HepG2 (cell line): ENCODE measurements around the gene AUNIP. TPM values are rescaled to one million over a fixed set of nuclear protein-coding genes. Genes with fewer than 3 reads are reported as not detected.

Experiments used
- CEBPG ChIP-seq: IDR thresholded peaks from 2 replicates; pipeline ENCODE4 v1.6.1; 2016
- HNRNPH1 ChIP-seq: fragments of 200-400 bp; formaldehyde crosslinking; optimal IDR thresholded peaks from 2 replicates; pipeline ENCODE3; 2017; ENCODE audit warnings: mild to moderate bottlenecking, low read depth, low read length
- KDM1A ChIP-seq: IDR thresholded peaks from 2 replicates; pipeline ENCODE4 v1.6.1; 2016; ENCODE audit warnings: missing compliant biosample characterization
- MXI1 ChIP-seq: IDR thresholded peaks from 3 replicates; pipeline ENCODE4 v1.6.1; 2012; ENCODE audit warnings: low read depth, low read length, inconsistent platforms, borderline replicate concordance
- NCOA1 ChIP-seq: sonication (generic); formaldehyde crosslinking; IDR thresholded peaks from 2 replicates; pipeline ENCODE4 v1.9.0; 2021; ENCODE audit warnings: missing genetic modification reagents
- NR2F6 ChIP-seq, 2 experiments: IDR thresholded peaks; 2 replicates each; pipeline ENCODE4 v1.6.1; 2016; ENCODE audit warnings: antibody characterized with exemption in 1 of 2, mild to moderate bottlenecking in 1 of 2
- POLR2AphosphoS5 ChIP-seq: IDR thresholded peaks from 2 replicates; pipeline ENCODE4 v1.6.1; 2012; ENCODE audit warnings: low read depth, low read length
- PRMT3 ChIP-seq: sonication (generic); formaldehyde crosslinking; IDR thresholded peaks from 2 replicates; pipeline ENCODE4 v1.8.1; 2022; ENCODE audit warnings: low read depth, mild to moderate bottlenecking, moderate library complexity, missing genetic modification reagents, borderline replicate concordance
- TBP ChIP-seq: sonication (generic); formaldehyde crosslinking; IDR thresholded peaks from 2 replicates; pipeline ENCODE4 v1.5.0; 2020; ENCODE audit warnings: missing genetic modification reagents
- YY1 ChIP-seq: IDR thresholded peaks from 2 replicates; pipeline ENCODE4 v1.6.1; 2011; ENCODE audit warnings: low read length, low read depth, moderate library complexity, mild to moderate bottlenecking; ENCODE audit not compliant: insufficient read depth, insufficient replicate concordance
- ZIK1 ChIP-seq: sonication (generic); formaldehyde crosslinking; IDR thresholded peaks from 2 replicates; pipeline ENCODE4 v1.5.0; 2020; ENCODE audit warnings: mild to moderate bottlenecking, low read depth, missing genetic modification reagents, borderline replicate concordance
- ZNF124 ChIP-seq: sonication (generic); formaldehyde crosslinking; IDR thresholded peaks from 2 replicates; pipeline ENCODE4 v1.4.0; 2020; ENCODE audit warnings: missing genetic modification reagents
- ZNF205 ChIP-seq: IDR thresholded peaks from 2 replicates; pipeline ENCODE4 v1.6.1; 2018; ENCODE audit warnings: missing biosample characterization, missing genetic modification reagents
- ZNF749 ChIP-seq: sonication (generic); formaldehyde crosslinking; IDR thresholded peaks from 2 replicates; pipeline ENCODE4 v1.8.0; 2022; ENCODE audit warnings: mild to moderate bottlenecking, missing genetic modification reagents, moderate library complexity, borderline replicate concordance
- ZNF768 ChIP-seq: sonication (generic); formaldehyde crosslinking; IDR thresholded peaks from 2 replicates; pipeline ENCODE4 v1.4.0; 2020; ENCODE audit warnings: missing genetic modification reagents
- ZNF790 ChIP-seq: sonication (generic); formaldehyde crosslinking; IDR thresholded peaks from 2 replicates; pipeline ENCODE4 v1.8.0; 2022; ENCODE audit warnings: missing genetic modification reagents, mild to moderate bottlenecking, borderline replicate concordance
- polyA plus RNA-seq, 8 experiments: library from polyadenylated mRNA; depleted of rRNA in 3 of 8; stranded (reverse) in 7 of 8; unstranded in 1 of 8; fragments of >200 nt; fragmentation: Illumina TruSeq in 4 of 8; extraction: Trizol in 4 of 8; gene quantifications; 2 replicates each; pipeline versions ENCODE4 v1.2.1 to v1.2.3, GENCODE V29; 2011 to 2016; ENCODE audit warnings: low read depth in 4 of 8, missing spikeins in 1 of 8, mixed read lengths in 1 of 8; ENCODE audit not compliant: insufficient read depth in 1 of 8
- total RNA-seq, 5 experiments: library from RNA; depleted of rRNA; stranded (reverse); fragments of >200 nt; fragmentation: Illumina TruSeq; extraction: Trizol; gene quantifications; 2 replicates each; pipeline ENCODE4 v1.2.3, GENCODE V29; 2016; ENCODE audit warnings: low read depth in 1 of 5
- TF ChIP-seq, protein P1 (sequence below): sonication (generic); formaldehyde crosslinking; conservative IDR thresholded peaks from 2 replicates; pipeline ENCODE4 v1.4.0; 2020; ENCODE audit warnings: mild to moderate bottlenecking, missing genetic modification reagents, moderate library complexity
- TF ChIP-seq, protein P2 (sequence below): sonication (generic); formaldehyde crosslinking; IDR thresholded peaks from 2 replicates; pipeline ENCODE4 v1.8.1; 2023; ENCODE audit warnings: mild to moderate bottlenecking, moderate library complexity, missing genetic modification reagents
- TF ChIP-seq, protein P3 (sequence below): IDR thresholded peaks from 2 replicates; pipeline ENCODE4 v1.6.1; 2012; ENCODE audit warnings: inconsistent platforms
- TF ChIP-seq, protein P4 (sequence below): sonication (generic); formaldehyde crosslinking; IDR thresholded peaks from 2 replicates; pipeline ENCODE4 v1.8.1; 2023; ENCODE audit warnings: missing genetic modification reagents, mild to moderate bottlenecking, borderline replicate concordance
- TF ChIP-seq, protein P5 (sequence below): IDR thresholded peaks from 2 replicates; pipeline ENCODE4 v1.6.1; 2012; ENCODE audit warnings: low read length, improper control_type of control experiment

AUNIP gene
- total and polyA plus RNA-seq, 2 of the 13 experiments (the other 11 are each of a cell fraction or from before 2014, with no cell fraction given), result 3.8 to 12.3 TPM

DNA sequence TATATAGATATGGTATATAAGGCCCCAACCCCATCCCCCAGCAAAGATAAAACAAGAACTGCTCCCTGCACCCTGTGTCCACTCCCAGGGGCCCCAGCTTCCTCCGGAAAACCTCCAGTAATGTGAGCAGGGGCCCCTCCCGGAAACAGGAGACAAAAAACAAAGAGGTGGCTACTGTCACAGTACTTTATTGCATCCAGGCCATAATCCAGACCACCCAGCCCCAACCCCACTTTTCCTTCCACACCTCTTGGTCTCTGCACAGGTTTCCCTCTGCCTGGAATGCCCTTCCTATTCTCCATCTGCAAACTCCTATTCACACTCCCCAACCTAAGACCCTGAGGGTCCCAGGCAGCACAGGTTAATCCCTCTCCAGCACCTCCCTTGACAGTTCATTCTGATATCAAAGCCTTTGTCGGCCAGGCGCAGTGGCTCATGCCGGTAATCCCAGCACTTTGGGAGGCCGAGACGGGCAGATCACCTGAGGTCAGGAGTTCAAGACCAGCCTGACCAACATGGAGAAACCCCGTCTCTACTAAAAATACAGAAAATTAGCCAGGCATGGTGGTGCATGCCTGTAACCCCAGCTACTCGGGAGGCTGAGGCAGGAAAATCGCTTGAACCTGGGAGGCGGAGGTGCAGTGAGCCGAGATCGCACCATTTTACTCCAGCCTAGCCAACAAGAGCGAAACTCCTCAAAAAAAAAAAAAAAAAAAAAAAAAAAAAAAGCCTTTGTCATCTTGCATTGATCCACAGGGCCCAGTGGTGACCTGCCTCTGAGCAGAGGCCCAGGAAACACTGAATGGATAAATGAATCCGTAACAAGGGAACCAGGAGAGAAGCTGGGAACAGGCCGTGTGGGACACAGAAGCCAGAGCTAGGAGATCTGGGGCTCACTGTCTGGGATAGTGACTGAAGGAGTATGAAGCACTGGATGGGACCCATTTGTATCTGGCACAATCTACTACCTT, 2.3 kb upstream of the AUNIP start (continued):
- TF ChIP-seq, protein P1, sequence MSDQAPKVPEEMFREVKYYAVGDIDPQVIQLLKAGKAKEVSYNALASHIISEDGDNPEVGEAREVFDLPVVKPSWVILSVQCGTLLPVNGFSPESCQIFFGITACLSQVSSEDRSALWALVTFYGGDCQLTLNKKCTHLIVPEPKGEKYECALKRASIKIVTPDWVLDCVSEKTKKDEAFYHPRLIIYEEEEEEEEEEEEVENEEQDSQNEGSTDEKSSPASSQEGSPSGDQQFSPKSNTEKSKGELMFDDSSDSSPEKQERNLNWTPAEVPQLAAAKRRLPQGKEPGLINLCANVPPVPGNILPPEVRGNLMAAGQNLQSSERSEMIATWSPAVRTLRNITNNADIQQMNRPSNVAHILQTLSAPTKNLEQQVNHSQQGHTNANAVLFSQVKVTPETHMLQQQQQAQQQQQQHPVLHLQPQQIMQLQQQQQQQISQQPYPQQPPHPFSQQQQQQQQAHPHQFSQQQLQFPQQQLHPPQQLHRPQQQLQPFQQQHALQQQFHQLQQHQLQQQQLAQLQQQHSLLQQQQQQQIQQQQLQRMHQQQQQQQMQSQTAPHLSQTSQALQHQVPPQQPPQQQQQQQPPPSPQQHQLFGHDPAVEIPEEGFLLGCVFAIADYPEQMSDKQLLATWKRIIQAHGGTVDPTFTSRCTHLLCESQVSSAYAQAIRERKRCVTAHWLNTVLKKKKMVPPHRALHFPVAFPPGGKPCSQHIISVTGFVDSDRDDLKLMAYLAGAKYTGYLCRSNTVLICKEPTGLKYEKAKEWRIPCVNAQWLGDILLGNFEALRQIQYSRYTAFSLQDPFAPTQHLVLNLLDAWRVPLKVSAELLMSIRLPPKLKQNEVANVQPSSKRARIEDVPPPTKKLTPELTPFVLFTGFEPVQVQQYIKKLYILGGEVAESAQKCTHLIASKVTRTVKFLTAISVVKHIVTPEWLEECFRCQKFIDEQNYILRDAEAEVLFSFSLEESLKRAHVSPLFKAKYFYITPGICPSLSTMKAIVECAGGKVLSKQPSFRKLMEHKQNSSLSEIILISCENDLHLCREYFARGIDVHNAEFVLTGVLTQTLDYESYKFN (CRISPR knock-in tag), result peak; percentile 94
- TF ChIP-seq ZIK1 (CRISPR knock-in tag), result no peak
- peak; percentile 64 for TF ChIP-seq NR2F6 (IDR thresholded peaks at IDR 0.05)
- TF ChIP-seq NR2F6 (CRISPR knock-in tag; IDR thresholded peaks at IDR 0.05), result peak; percentile 76
- TF ChIP-seq HNRNPH1, result no peak
- no peak for TF ChIP-seq PRMT3 (CRISPR knock-in tag)
- TF ChIP-seq, protein P2, sequence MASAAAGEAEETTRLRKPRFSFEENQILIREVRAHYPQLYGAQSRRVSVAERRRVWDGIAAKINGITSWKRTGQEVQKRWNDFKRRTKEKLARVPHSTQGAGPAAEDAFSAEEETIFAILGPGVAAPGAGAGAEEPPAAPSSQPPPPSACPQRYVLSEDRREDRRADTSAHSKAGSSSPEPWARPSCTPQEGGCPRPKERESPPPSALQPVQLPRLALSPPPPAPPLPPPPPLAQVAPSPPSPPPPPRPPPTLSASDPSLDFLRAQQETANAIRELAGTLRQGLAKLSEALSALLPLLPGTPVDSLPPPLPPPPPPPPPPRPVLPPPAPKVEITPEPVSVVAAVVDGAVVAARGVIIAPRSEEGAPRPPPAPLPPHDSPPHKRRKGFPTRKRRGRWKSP (CRISPR knock-in tag), result peak; percentile 72; the same call in 1 of the 2 replicates
- no peak for TF ChIP-seq NCOA1
- no peak for TF ChIP-seq ZNF124
- TF ChIP-seq, protein P3, sequence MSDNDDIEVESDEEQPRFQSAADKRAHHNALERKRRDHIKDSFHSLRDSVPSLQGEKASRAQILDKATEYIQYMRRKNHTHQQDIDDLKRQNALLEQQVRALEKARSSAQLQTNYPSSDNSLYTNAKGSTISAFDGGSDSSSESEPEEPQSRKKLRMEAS, result no peak
- peak; percentile 69; the same call in 1 of the 2 replicates for TF ChIP-seq KDM1A (CRISPR knock-in tag)
- TF ChIP-seq ZNF790 (CRISPR knock-in tag), result no peak
- TF ChIP-seq, protein P4, sequence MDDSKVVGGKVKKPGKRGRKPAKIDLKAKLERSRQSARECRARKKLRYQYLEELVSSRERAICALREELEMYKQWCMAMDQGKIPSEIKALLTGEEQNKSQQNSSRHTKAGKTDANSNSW (CRISPR knock-in tag), result no peak
- TF ChIP-seq CEBPG (CRISPR knock-in tag), result peak; percentile 28; the same call in 1 of the 2 replicates
- TF ChIP-seq ZNF205 (CRISPR knock-in tag), result no peak
- TF ChIP-seq ZNF768, result no peak
- no peak for TF ChIP-seq ZNF749
- TF ChIP-seq YY1, result no peak
- no peak for TF ChIP-seq MXI1
- no peak for TF ChIP-seq TBP (CRISPR knock-in tag)
- TF ChIP-seq, protein P5, sequence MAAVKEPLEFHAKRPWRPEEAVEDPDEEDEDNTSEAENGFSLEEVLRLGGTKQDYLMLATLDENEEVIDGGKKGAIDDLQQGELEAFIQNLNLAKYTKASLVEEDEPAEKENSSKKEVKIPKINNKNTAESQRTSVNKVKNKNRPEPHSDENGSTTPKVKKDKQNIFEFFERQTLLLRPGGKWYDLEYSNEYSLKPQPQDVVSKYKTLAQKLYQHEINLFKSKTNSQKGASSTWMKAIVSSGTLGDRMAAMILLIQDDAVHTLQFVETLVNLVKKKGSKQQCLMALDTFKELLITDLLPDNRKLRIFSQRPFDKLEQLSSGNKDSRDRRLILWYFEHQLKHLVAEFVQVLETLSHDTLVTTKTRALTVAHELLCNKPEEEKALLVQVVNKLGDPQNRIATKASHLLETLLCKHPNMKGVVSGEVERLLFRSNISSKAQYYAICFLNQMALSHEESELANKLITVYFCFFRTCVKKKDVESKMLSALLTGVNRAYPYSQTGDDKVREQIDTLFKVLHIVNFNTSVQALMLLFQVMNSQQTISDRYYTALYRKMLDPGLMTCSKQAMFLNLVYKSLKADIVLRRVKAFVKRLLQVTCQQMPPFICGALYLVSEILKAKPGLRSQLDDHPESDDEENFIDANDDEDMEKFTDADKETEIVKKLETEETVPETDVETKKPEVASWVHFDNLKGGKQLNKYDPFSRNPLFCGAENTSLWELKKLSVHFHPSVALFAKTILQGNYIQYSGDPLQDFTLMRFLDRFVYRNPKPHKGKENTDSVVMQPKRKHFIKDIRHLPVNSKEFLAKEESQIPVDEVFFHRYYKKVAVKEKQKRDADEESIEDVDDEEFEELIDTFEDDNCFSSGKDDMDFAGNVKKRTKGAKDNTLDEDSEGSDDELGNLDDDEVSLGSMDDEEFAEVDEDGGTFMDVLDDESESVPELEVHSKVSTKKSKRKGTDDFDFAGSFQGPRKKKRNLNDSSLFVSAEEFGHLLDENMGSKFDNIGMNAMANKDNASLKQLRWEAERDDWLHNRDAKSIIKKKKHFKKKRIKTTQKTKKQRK, result no peak
- TF ChIP-seq POLR2AphosphoS5, result 0 out of 2 replicates have a peak, but pooled peaks have one; percentile 26
